Right ventricle myocardium superior (tissue), 1 donor: ENCODE data around the gene ESPNL. TPM values are rescaled to one million over a fixed set of nuclear protein-coding genes. Genes with fewer than 3 reads are reported as not detected.
A peak's percentile ranks its signal among the peaks of the same experiment; 100 is the strongest.

Experiments
- ATAC-seq: fragments of 200-7000 bp; cut with Tn5 transposase; one replicate; pipeline ENCODE4 v1.9.1; 2020; ENCODE audit warnings: mild to moderate bottlenecking; ENCODE audit not compliant: poor library complexity
- DNase-seq: peaks from one replicate; pipeline ENCODE4 v3.0.0-alpha.2; 2020
- intact Hi-C: fragments of 100-400 bp; cut with DNase I; formaldehyde crosslinking; loops from one replicate; pipeline ENCODE4 v1.11.2; 2022
- total RNA-seq: library from RNA; stranded (reverse); fragmentation: NEBNext Ultra II Directional; extraction: Animal tissue kit (Norgen Biotek cat#: 25700); gene quantifications from one replicate; pipeline ENCODE4 v1.2.1, GENCODE V29; 2021
- donor health status: DM: no; HTN: yes; CAD: no; lungs with severe emphysema.

The ESPNL gene
- total RNA-seq, 1 donor from 2014 or later, result not detected

DNA sequence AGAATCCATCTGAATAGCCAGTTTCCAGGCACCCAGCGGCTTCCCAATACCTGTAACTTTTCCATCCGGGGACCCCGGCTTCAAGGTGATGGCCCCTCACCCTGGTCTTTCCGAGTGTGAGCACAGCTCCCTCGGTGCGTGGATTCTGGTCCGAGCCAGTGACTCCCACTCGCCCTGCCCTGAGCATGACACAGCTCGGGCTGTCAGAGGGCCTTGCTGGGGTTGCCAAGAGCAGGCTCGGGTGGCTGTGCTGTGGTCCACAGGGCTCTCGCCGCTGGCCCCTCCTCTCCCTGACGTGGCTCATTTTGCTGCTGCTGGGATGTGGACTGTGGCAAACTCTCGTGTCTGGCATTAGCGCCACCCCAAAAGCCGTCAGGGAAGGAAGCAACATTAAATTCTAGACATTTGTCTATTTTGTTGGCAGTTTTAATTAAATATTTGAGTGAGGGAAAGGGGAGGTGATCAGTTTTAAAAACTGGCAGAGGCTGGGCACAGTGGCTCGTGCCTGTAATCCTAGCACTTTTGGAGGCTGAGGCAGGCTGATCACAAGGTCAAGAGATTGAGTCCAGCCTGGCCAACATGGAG, 5.6 kb upstream of the ESPNL start:
- intact Hi-C loops, result no loop called here
- DNase-seq (no peak), ATAC-seq (no peak)

DNA sequence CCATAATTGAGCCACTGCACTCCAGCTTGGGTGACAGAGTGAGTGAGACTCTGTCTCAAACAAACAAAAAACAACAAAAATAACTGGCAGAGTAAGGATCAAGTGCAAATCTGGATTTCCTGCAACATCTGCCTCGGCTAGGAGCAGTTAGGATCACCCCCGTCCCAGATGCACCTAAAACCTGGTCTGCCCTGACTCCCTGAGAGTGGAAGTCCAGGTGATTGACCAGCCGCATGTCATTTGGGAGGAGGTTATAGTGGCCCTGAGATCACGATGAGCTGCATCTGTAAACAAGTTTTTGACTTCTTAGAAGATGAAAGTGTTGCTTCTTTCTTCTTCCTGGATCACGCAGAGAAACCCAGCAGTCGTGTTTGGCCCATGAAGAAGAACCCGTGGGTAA, 5.0 kb upstream of the ESPNL start:
- no peak for ATAC-seq
- intact Hi-C loops, result no loop called here
- DNase-seq, result no peak

GRCh38 chr2:238096311-238097011, 3.7 kb upstream of the ESPNL start:
- no peak for ATAC-seq
- intact Hi-C loops, result no loop called here
- DNase-seq, result no peak

GRCh38 chr2:238097201-238097987, 2.7 kb upstream of the ESPNL start:
- no peak for ATAC-seq
- DNase-seq, result no peak

DNA sequence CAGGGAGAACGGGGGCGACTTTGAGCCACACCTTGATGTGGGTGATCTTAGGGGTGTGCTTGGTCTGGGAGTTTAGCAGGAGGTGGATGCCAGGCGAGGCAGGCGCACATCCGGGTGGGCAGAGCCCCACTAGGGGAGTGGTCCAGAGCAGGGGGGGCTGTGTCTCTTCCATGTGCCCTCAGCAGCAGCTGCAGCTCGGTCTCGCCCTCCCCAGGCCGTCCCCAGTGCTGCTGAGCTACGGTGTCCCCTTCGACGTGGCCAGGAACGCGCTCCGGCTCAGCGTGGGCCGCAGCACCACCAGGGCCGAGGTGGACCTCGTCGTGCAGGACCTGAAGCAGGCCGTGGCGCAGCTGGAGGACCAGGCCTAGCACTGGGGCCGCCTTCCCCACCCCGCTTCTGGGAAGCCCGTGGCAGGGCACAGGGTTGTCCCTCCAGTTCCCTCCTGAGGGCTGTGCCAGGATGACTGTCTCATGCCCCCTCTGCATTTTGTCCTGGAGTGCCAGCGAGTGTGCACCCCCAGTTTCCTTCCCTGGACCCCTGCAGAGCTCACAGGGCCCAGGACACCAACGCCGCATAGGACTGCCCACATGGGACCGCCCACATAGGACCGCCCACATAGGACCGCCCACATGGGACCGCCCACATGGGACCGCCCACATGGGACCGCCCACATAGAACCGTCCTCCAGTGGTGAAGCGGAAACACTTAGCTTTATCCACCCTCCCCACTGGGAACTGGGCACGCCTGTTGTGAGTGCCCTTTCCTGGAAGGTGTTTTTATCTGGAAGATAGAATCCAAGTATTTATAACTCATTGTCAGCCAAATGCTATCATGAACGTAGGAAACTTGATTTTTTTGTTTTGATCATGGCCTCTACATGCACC, 1.9 kb upstream of the ESPNL start:
- intact Hi-C loops, result no loop called here
- DNase-seq (peak; percentile 75), ATAC-seq (peak; percentile 84)

More at GRCh38 chr2:238097201-238097987, 2.7 kb upstream of the ESPNL start:
- intact Hi-C loops, result no loop called here

GRCh38 chr2:238098901-238099713, 1.0 kb upstream of the ESPNL start:
- intact Hi-C loops, result no loop called here
- no peak for DNase-seq
- peak; percentile 42 for ATAC-seq

DNA sequence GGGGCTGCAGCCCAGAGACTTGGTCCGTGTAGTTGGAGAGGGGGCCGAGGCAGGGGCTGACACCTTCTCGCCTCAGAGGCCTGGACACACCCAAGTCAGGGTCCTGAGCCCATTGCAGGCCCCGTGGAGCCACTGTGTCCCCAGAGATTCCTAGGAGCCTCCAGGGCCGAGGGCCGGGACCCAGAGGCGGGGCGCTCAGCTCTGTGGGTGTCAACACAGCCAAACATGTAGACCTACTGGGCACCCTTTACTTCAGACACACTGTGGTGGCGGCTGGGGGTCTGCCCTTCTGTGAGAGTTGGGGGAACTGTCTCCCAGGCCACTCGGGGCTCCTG, 459 bp upstream of the ESPNL start:
- intact Hi-C loops, result no loop called here
- no peak for ATAC-seq
- no peak for DNase-seq

- DNase-seq (no peak), ATAC-seq (no peak)
Observed at GRCh38 chr2:238100821-238101771, 956 bp downstream of the ESPNL start.

GRCh38 chr2:238101891-238102841, 2.0 kb downstream of the ESPNL start:
- ATAC-seq, result no peak
- DNase-seq, result no peak
- intact Hi-C loops, result no loop called here

More at GRCh38 chr2:238100821-238101771, 956 bp downstream of the ESPNL start:
- intact Hi-C loops, result no loop called here

GRCh38 chr2:238102865-238103264, 2.7 kb downstream of the ESPNL start:
- intact Hi-C loops, result no loop called here
- ATAC-seq, result no peak
- no peak for DNase-seq

DNA sequence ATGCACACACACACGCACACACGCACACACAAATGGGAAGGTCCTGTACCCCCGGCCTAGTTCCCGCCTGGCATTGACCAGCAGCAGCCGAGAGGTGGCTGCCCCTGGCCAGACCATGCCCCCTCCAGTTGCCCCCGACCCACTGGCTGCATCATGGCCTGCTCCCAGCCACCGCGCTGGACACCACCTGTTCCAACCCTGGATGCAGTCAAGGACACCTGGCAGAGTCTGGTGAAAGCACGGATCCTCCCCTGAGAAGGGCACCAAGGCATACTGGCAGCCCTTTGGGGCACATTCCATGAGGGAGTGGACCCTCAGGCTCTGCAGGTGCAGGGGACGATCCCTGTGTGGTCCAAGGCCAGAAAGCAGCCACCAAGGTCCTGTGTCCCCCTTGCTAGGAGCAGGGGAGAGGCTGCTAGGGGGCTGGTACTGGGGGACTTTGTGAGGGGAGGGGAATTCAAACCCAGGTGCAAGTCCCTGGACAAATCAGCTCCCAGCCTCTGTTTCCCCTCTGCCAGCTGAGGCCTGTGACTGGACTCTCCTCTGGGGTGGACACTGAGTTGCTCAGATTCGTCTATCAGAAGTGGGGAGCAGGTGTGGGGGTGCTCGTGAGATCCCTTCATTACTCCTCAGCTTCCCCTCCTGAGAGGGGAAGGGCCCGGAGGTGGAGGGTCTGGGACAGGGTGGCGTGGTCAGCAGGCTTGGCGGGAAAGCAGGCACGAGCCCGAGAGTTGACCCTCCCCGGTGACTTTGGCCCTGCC, 3.5 kb downstream of the ESPNL start:
- intact Hi-C loops, result no loop called here
- no peak for DNase-seq
- ATAC-seq, result no peak

- peak; percentile 30 for DNase-seq
- intact Hi-C loops, result no loop called here
- ATAC-seq, result no peak
Observed at GRCh38 chr2:238104226-238104690, 4.1 kb downstream of the ESPNL start.

DNA sequence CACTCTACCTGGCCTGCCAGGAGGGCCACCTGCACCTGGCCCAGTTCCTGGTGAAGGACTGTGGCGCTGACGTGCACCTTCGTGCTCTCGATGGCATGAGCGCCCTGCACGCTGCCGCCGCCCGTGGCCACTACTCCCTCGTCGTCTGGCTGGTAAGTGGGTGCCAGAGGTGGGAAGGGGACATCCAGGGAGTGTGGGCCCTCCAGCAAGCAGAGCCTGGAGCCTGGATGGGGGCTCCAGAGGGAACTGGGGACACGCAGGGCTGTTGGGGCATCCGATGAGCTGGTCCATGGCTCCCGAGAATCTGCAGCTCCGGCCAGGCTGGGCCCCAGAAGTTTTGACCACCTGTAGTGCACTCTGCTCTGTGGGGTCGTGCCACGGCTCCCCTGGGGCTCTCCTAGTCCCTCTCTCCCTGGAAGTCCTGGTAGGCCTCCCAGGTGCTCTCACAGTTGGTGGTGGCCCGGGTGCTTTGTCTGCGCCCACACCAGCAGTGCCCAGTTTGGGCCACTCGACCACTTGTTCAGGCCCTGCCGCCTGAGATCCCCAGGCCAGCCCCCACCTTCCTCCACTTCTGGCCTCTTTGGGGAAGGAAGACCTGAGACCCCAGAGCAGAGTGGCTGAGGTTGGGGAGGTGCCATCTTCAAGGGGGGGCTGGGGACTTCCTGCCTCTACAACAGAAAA, 4.7 kb downstream of the ESPNL start:
- intact Hi-C loops, result no loop called here
- DNase-seq (peak; percentile 30), ATAC-seq (no peak)

DNA sequence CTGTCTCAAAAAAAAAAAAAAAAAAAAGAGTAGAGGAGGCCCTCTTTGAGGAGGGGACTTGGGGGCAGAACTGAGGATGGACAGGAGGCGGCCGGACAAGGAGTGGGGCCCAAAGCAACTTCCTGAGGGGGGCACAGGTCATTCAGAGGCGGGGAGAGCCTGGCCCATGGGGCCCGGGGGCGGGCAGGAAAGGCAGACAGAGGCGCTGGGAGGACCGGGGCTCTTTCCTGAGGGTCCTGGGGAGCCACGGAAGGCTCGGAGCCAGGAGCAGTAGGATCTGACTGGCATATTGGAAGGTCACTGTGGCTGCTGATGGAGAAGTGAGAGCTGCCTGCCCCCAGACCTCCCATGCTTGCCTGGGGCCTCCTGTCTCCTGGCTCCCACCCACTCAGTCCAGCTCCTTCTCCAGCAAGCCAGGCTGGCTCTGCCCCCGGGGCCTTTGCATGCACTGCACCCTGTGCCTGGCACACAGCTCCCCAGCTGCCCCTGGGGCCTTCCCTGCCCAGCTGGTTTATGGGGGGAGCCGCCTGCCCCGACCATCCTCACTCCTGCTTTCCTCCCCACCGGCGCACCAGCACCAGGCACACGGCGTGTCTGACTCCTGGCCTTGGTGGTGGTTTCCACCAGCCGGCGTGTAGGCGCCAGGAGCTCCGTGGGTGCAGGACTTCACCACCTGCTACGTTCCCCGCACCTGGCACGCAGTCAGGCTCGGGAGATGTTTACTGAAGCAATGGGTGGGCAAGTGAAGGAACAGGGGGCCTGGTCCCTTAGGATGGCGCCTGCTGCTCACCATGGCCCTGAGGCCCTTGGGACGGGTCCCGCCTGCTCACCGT, 5.6 kb downstream of the ESPNL start:
- ATAC-seq (no peak), DNase-seq (peak; percentile 38)
- intact Hi-C loops, result no loop called here
